Astrocyte of the cerebellum (primary cell): ENCODE measurements around the gene ZCCHC2.

Experiments
- DNase-seq: peaks from one replicate; pipeline ENCODE4 v3.0.0-alpha.2; 2011; ENCODE audit warnings: low read depth
- H3K4me3 ChIP-seq: 2 replicates; pipeline ENCODE4 v1.5.1; 2011; ENCODE audit warnings: mild to moderate bottlenecking, low read depth, low read length, moderate library complexity
- CTCF ChIP-seq: IDR thresholded peaks from 2 replicates; pipeline ENCODE4 v1.5.1; 2012; ENCODE audit warnings: low read length, low read depth, moderate library complexity, mild to moderate bottlenecking; ENCODE audit errors: missing control alignments
- in situ Hi-C: cut with HindIII; loops from 2 replicates; pipeline ENCODE4 v1.10.0; 2017; ENCODE audit warnings: low sequenced_read_pairs

ZCCHC2 gene

GRCh38 chr18:62539284-62540165, 16.7 kb downstream of the ZCCHC2 start:
- TF ChIP-seq CTCF = no peak
- in situ Hi-C loops = no loop called here
- no peak overlapping the region for H3K4me3 ChIP-seq
- DNase-seq = no peak

GRCh38 chr18:62543021-62543420, 20.2 kb downstream of the ZCCHC2 start:
- in situ Hi-C loops = no loop called here
- DNase-seq = no peak
- no peak overlapping the region for H3K4me3 ChIP-seq
- TF ChIP-seq CTCF = no peak

- DNase-seq = no peak
- TF ChIP-seq CTCF = no peak
- in situ Hi-C loops = no loop called here
- H3K4me3 ChIP-seq = no peak overlapping the region
Observed at GRCh38 chr18:62545098-62545497, 22.3 kb downstream of the ZCCHC2 start.

GRCh38 chr18:62549755-62550154, 26.9 kb downstream of the ZCCHC2 start:
- TF ChIP-seq CTCF = no peak
- in situ Hi-C loops = no loop called here
- DNase-seq = no peak
- H3K4me3 ChIP-seq = no peak overlapping the region

GRCh38 chr18:62550746-62551145, 27.9 kb downstream of the ZCCHC2 start:
- DNase-seq = no peak
- no peak overlapping the region for H3K4me3 ChIP-seq
- no peak for TF ChIP-seq CTCF
- in situ Hi-C loops = no loop called here

GRCh38 chr18:62551972-62552513, 29.2 kb downstream of the ZCCHC2 start:
- DNase-seq = no peak
- H3K4me3 ChIP-seq = no peak overlapping the region
- TF ChIP-seq CTCF = no peak
- in situ Hi-C loops = no loop called here
